Measurements from ENCODE around the gene FKBP7. TPM values are rescaled to one million over a fixed set of nuclear protein-coding genes. Genes with fewer than 3 reads are reported as not detected.
"Not testable (repeated sequence)": the region's sequence is repeated elsewhere in the genome, so short reads cannot be mapped to it uniquely, and the experiment has no call there.

Gene FKBP7
- total RNA-seq, 2 donors from 2014 or later = 20.1 to 21.8 TPM

DNA sequence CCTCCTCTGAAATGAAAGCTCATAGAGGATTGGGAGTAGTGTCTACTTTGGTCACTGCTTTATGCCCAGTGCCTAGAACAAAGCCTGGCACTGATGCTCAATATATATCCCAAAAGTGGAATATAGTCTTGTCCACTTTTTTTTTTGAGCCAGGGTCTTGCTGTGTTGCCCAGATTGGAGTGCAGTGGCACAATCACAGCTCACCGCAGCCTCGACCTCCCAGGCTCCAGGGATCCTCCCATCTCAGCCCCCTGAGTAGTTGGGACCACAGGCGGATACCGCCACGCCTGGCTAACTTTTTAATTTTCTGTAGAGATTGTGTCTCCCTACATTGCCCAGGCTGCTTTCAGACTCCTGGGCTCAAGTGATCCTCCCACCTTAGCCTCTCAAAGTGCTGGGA lies 3.8 kb downstream of the FKBP7 start:
- DNase-seq (ENCODE audit: low spot score) (no peak), ATAC-seq (ENCODE audit: insufficient number of reproducible peaks, low FRiP score, low read depth) (no peak)
- H3K27me3 ChIP-seq (replicated peaks; ENCODE audit: insufficient read depth) = no peaks in the 10 kb centered on the region
- H3K4me3 ChIP-seq = no peak overlapping the region
- H3K9me3 ChIP-seq = no peaks in the 10 kb centered on the region
- H3K27ac ChIP-seq = no peak overlapping the region
- TF ChIP-seq, protein P1, sequence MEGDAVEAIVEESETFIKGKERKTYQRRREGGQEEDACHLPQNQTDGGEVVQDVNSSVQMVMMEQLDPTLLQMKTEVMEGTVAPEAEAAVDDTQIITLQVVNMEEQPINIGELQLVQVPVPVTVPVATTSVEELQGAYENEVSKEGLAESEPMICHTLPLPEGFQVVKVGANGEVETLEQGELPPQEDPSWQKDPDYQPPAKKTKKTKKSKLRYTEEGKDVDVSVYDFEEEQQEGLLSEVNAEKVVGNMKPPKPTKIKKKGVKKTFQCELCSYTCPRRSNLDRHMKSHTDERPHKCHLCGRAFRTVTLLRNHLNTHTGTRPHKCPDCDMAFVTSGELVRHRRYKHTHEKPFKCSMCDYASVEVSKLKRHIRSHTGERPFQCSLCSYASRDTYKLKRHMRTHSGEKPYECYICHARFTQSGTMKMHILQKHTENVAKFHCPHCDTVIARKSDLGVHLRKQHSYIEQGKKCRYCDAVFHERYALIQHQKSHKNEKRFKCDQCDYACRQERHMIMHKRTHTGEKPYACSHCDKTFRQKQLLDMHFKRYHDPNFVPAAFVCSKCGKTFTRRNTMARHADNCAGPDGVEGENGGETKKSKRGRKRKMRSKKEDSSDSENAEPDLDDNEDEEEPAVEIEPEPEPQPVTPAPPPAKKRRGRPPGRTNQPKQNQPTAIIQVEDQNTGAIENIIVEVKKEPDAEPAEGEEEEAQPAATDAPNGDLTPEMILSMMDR (IDR thresholded peaks at IDR 0.05) = no peak
- H3K4me1 ChIP-seq (ENCODE audit: control insufficient read depth in 1 of 2, low read depth in 2 of 2) = peaks cover 16 to 24% of the 10 kb centered on the region in 2 donors
- no peaks in the 10 kb centered on the region for H3K36me3 ChIP-seq

DNA sequence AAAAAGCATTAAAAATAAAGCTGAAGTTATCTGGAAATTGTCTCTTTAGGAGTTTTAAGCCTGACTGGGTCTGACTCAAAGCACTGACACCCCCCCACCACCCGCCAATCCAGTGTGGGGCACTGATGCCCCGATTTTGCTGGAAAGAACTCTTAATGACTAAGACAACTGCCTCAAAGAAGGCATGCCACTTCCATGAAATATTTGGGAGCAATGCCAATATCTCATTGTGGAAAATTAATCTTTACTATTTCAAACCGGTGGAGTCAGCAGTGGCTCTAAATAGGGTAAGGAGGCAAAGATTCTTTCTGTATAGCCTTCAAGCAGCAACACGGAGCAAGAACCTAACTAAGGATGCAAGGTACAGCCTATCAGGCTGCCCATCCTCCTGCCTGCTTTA lies 4.5 kb downstream of the FKBP7 start:
- ATAC-seq (ENCODE audit: insufficient number of reproducible peaks, low FRiP score, low read depth) (no peak), DNase-seq (ENCODE audit: low spot score) (no peak)
- Histone ChIP-seq H3K27ac (no peak overlapping the region), H3K4me1 (ENCODE audit: control insufficient read depth in 1 of 2, low read depth in 2 of 2) (peaks cover 13 to 18% of the 10 kb centered on the region in 2 donors), H3K27me3 (replicated peaks; ENCODE audit: insufficient read depth) (no peaks in the 10 kb centered on the region), H3K4me3 (no peak overlapping the region), H3K9me3 (no peaks in the 10 kb centered on the region), H3K36me3 (peaks cover 3% of the 10 kb centered on the region)
- TF ChIP-seq, protein P1 (IDR thresholded peaks at IDR 0.05) = no peak

DNA sequence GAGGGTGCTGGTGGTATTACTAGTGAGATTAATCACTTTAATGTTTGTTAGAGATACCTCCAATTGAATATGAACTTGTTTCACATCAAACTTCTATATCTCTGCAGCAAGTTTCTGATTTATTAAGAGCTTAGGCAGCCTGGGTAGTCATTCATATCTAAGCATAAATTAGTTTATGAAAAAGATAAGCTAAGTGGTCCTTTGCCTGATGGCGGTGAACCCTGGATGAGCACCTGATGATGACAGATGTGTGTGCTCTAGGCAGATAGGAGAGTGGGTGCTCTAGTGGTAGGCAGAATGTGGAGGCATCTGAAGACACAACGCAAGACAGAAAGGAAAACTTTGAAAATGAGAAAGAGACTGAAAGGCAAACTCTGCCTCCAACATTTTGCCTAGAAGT lies 5.0 kb downstream of the FKBP7 start:
- TF ChIP-seq, protein P1 (IDR thresholded peaks at IDR 0.05) = no peak

DNA sequence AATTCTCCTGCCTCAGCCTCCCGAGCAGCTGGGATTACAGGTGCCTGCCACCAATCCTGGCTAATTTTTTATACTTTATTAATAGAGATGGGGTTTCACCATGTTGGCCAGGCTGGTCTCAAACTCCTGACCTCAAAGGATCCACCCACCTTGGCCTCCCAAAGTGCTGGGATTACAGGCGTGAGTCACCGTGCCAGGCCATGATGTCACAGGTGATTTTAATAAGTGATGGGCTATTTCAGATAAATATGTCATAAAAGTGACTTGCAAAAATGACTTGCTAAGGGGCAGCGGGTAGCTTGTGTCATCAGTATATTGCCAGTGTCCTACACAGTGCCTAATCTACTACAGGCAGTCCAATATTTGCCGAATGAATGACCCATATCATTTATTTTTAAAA lies 7.1 kb downstream of the FKBP7 start:
- not testable (repeated sequence) for ATAC-seq (ENCODE audit: insufficient number of reproducible peaks, low FRiP score, low read depth); H3K9me3 ChIP-seq; H3K4me3 ChIP-seq

More for the DNA sequence above, 5.0 kb downstream of the FKBP7 start:
- H3K4me3 ChIP-seq = no peak overlapping the region
- ATAC-seq (ENCODE audit: insufficient number of reproducible peaks, low FRiP score, low read depth) (no peak), DNase-seq (ENCODE audit: low spot score) (no peak)
- H3K27ac ChIP-seq = no peak overlapping the region
- H3K4me1 ChIP-seq (ENCODE audit: control insufficient read depth in 1 of 2, low read depth in 2 of 2) = peaks cover 13 to 18% of the 10 kb centered on the region in 2 donors
- peaks cover 4% of the 10 kb centered on the region for H3K36me3 ChIP-seq
- H3K27me3 ChIP-seq (replicated peaks; ENCODE audit: insufficient read depth) = no peaks in the 10 kb centered on the region
- no peaks in the 10 kb centered on the region for H3K9me3 ChIP-seq

DNA sequence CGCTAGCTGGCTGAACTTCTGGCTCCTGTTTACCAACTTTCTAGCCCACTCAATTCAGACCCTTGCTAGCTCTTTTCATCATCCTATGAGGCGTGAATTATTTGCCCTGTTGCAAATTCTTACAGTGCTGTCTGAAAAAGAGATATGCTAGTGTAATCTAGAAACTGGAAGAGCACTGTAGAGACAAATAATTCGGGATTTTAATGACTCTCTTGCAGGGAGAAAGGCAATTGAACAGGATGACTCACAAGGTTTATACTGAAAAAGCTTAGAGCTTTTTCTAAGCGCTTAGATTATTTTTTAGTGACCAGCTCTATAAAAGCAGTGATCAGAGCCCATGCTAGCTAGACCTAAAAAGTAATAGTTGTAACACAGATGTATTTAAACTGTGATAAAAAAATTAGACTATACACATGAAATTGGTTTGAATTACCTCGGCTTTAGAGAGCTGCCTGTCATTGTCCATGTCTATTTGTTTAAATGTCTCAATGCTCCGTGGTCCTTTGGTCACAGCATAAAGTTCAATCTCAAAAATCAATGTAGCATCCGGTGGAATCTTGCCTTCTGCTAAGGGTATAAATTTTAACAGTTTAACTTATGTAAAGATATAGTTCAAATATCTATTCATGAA lies 9.1 kb downstream of the FKBP7 start:
- Histone ChIP-seq H3K4me1 (ENCODE audit: control insufficient read depth in 1 of 2, low read depth in 2 of 2) (peaks cover 0 to 5% of the 10 kb centered on the region in 2 donors), H3K27ac (no peak overlapping the region), H3K9me3 (no peaks in the 10 kb centered on the region), H3K27me3 (replicated peaks; ENCODE audit: insufficient read depth) (no peaks in the 10 kb centered on the region), H3K36me3 (peaks cover 4% of the 10 kb centered on the region), H3K4me3 (no peak overlapping the region)
- TF ChIP-seq, protein P1 (IDR thresholded peaks at IDR 0.05) = no peak
- DNase-seq (ENCODE audit: low spot score) = no peak
- no peak for ATAC-seq (ENCODE audit: insufficient number of reproducible peaks, low FRiP score, low read depth)

More for the DNA sequence above, 7.1 kb downstream of the FKBP7 start:
- not testable (repeated sequence) for H3K27me3 ChIP-seq (replicated peaks; ENCODE audit: insufficient read depth); H3K36me3 ChIP-seq; H3K4me1 ChIP-seq (ENCODE audit: control insufficient read depth in 1 of 2, low read depth in 2 of 2); DNase-seq (ENCODE audit: low spot score); H3K27ac ChIP-seq

DNA sequence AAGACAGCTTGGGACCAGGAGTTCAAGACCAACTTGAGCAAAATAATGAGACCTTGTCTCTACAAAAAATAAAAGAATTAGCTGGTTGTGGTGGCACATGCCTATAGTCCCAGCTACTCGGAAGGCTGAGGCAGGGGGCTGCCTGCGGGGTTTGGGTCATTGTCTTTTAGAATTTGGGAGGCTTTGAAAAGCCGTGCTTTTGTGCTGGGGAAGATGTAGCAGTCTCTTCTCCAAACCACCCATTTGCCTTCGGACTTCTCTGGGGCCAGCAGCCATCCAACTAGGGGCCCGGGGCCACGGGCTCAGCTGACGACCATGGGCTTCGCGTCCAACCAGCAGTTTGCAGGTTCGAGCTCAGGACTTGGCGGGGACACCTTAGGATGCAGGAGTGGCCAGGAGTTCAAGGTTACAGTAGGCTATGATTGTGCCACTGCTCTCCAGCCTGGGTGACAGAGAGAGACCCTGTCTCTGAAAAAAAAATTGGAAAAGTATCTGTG lies 21.0 kb downstream of the FKBP7 start:
- TF ChIP-seq, protein P1 (IDR thresholded peaks at IDR 0.05) = no peak
- Histone ChIP-seq H3K27me3 (replicated peaks; ENCODE audit: insufficient read depth) (no peaks in the 10 kb centered on the region), H3K4me1 (ENCODE audit: control insufficient read depth in 1 of 2, low read depth in 2 of 2) (no peaks in the 10 kb centered on the region), H3K36me3 (no peaks in the 10 kb centered on the region), H3K27ac (no peak overlapping the region), H3K9me3 (no peaks in the 10 kb centered on the region), H3K4me3 (no peak overlapping the region)
- ATAC-seq (ENCODE audit: insufficient number of reproducible peaks, low FRiP score, low read depth) = no peak
- no peak for DNase-seq (ENCODE audit: low spot score)
